ENCODE results near the gene PYURF.
"Not testable (repeated sequence)": the region's sequence is repeated elsewhere in the genome, so short reads cannot be mapped to it uniquely, and the experiment has no call there.

Gene PYURF

GRCh38 chr4:88523325-88524129, at the start of gene PYURF:
TSS of gene PYURF (minus strand) at chr4:88523776. CDS start at chr4:88523700, 76 bp downstream.
- peak within 1 kb of the TSS; percentile 94 for H3K9ac ChIP-seq (ENCODE audit: low read depth, low read length)
- H3K36me3 ChIP-seq (ENCODE audit: insufficient read depth, low read length): peaks cover 7% of the 10 kb centered on the region; the same call in 1 of the 2 replicates
- no peaks in the 10 kb centered on the region for H3K9me3 ChIP-seq (ENCODE audit: control insufficient read depth, insufficient read depth, low read length)
- H3K4me1 ChIP-seq (ENCODE audit: insufficient read depth, low read length): 0 out of 2 replicates have a peak, but pooled peaks cover 6% of the 10 kb centered on the region

- Histone ChIP-seq H3K36me3 (ENCODE audit: insufficient read depth, low read length) (no peaks in the 10 kb centered on the region), H3K9me3 (ENCODE audit: control insufficient read depth, insufficient read depth, low read length) (no peaks in the 10 kb centered on the region), H3K4me1 (ENCODE audit: insufficient read depth, low read length) (peaks cover 4% of the 10 kb centered on the region), H3K9ac (ENCODE audit: low read depth, low read length) (no peak overlapping the region)
Observed at GRCh38 chr4:88570001-88570400, 46.4 kb upstream of the PYURF start.

GRCh38 chr4:88567591-88567990, 44.0 kb upstream of the PYURF start:
- Histone ChIP-seq H3K9ac (ENCODE audit: low read depth, low read length) (no peak overlapping the region), H3K36me3 (ENCODE audit: insufficient read depth, low read length) (no peaks in the 10 kb centered on the region), H3K4me1 (ENCODE audit: insufficient read depth, low read length) (peaks cover 4% of the 10 kb centered on the region; the same call in 1 of the 2 replicates), H3K9me3 (ENCODE audit: control insufficient read depth, insufficient read depth, low read length) (no peaks in the 10 kb centered on the region; the same call in 1 of the 2 replicates)

- Histone ChIP-seq H3K4me1 (ENCODE audit: insufficient read depth, low read length) (no peaks in the 10 kb centered on the region; the same call in 1 of the 2 replicates), H3K9ac (ENCODE audit: low read depth, low read length) (no peak overlapping the region), H3K36me3 (ENCODE audit: insufficient read depth, low read length) (no peaks in the 10 kb centered on the region; the same call in 1 of the 2 replicates), H3K9me3 (ENCODE audit: control insufficient read depth, insufficient read depth, low read length) (no peaks in the 10 kb centered on the region)
Observed at GRCh38 chr4:88549815-88550214, 26.2 kb upstream of the PYURF start.

GRCh38 chr4:88539322-88540068, 15.9 kb upstream of the PYURF start:
- not testable (repeated sequence) for H3K36me3 ChIP-seq (ENCODE audit: insufficient read depth, low read length); H3K9ac ChIP-seq (ENCODE audit: low read depth, low read length); H3K9me3 ChIP-seq (ENCODE audit: control insufficient read depth, insufficient read depth, low read length)
- H3K4me1 ChIP-seq (ENCODE audit: insufficient read depth, low read length): peaks cover 16% of the 10 kb centered on the region

GRCh38 chr4:88537709-88538108, 14.1 kb upstream of the PYURF start:
- Histone ChIP-seq H3K9ac (ENCODE audit: low read depth, low read length) (no peak overlapping the region), H3K4me1 (ENCODE audit: insufficient read depth, low read length) (peaks cover 16% of the 10 kb centered on the region), H3K36me3 (ENCODE audit: insufficient read depth, low read length) (no peaks in the 10 kb centered on the region), H3K9me3 (ENCODE audit: control insufficient read depth, insufficient read depth, low read length) (no peaks in the 10 kb centered on the region)

GRCh38 chr4:88535090-88535755, 11.6 kb upstream of the PYURF start:
- no peaks in the 10 kb centered on the region for H3K36me3 ChIP-seq (ENCODE audit: insufficient read depth, low read length)
- H3K9me3 ChIP-seq (ENCODE audit: control insufficient read depth, insufficient read depth, low read length): no peaks in the 10 kb centered on the region
- no peak overlapping the region for H3K9ac ChIP-seq (ENCODE audit: low read depth, low read length)
- peaks cover 16% of the 10 kb centered on the region for H3K4me1 ChIP-seq (ENCODE audit: insufficient read depth, low read length)

- H3K4me1 ChIP-seq (ENCODE audit: insufficient read depth, low read length): peaks cover 16% of the 10 kb centered on the region
- no peaks in the 10 kb centered on the region for H3K36me3 ChIP-seq (ENCODE audit: insufficient read depth, low read length)
- peak overlapping the region; percentile 41 for H3K9ac ChIP-seq (ENCODE audit: low read depth, low read length)
- H3K9me3 ChIP-seq (ENCODE audit: control insufficient read depth, insufficient read depth, low read length): no peaks in the 10 kb centered on the region
Observed at GRCh38 chr4:88533937-88534750, 10.6 kb upstream of the PYURF start.

GRCh38 chr4:88533088-88533790, 9.7 kb upstream of the PYURF start:
- peaks cover 16% of the 10 kb centered on the region for H3K4me1 ChIP-seq (ENCODE audit: insufficient read depth, low read length)

GRCh38 chr4:88531549-88531948, 8.0 kb upstream of the PYURF start:
- Histone ChIP-seq H3K9ac (ENCODE audit: low read depth, low read length) (peak overlapping the region; percentile 41; the same call in 1 of the 2 replicates), H3K36me3 (ENCODE audit: insufficient read depth, low read length) (no peaks in the 10 kb centered on the region; the same call in 1 of the 2 replicates), H3K4me1 (ENCODE audit: insufficient read depth, low read length) (peaks cover 13% of the 10 kb centered on the region)

More at GRCh38 chr4:88533088-88533790, 9.7 kb upstream of the PYURF start:
- Histone ChIP-seq H3K36me3 (ENCODE audit: insufficient read depth, low read length) (no peaks in the 10 kb centered on the region), H3K9ac (ENCODE audit: low read depth, low read length) (peak overlapping the region; percentile 41), H3K9me3 (ENCODE audit: control insufficient read depth, insufficient read depth, low read length) (no peaks in the 10 kb centered on the region)

GRCh38 chr4:88528861-88529260, 5.3 kb upstream of the PYURF start:
- 0 out of 2 replicates have a peak, but pooled peaks cover 6% of the 10 kb centered on the region for H3K4me1 ChIP-seq (ENCODE audit: insufficient read depth, low read length)
- H3K9me3 ChIP-seq (ENCODE audit: control insufficient read depth, insufficient read depth, low read length): no peaks in the 10 kb centered on the region
- no peak overlapping the region for H3K9ac ChIP-seq (ENCODE audit: low read depth, low read length)
- no peaks in the 10 kb centered on the region; the same call in 1 of the 2 replicates for H3K36me3 ChIP-seq (ENCODE audit: insufficient read depth, low read length)

More at GRCh38 chr4:88531549-88531948, 8.0 kb upstream of the PYURF start:
- H3K9me3 ChIP-seq (ENCODE audit: control insufficient read depth, insufficient read depth, low read length): no peaks in the 10 kb centered on the region

- H3K36me3 ChIP-seq (ENCODE audit: insufficient read depth, low read length): no peaks in the 10 kb centered on the region; the same call in 1 of the 2 replicates
- H3K9ac ChIP-seq (ENCODE audit: low read depth, low read length): no peak overlapping the region
- H3K4me1 ChIP-seq (ENCODE audit: insufficient read depth, low read length): 0 out of 2 replicates have a peak, but pooled peaks cover 6% of the 10 kb centered on the region
- no peaks in the 10 kb centered on the region for H3K9me3 ChIP-seq (ENCODE audit: control insufficient read depth, insufficient read depth, low read length)
Observed at GRCh38 chr4:88527787-88528186, 4.2 kb upstream of the PYURF start.

GRCh38 chr4:88526221-88526815, 2.7 kb upstream of the PYURF start:
- Histone ChIP-seq H3K9me3 (ENCODE audit: control insufficient read depth, insufficient read depth, low read length) (no peaks in the 10 kb centered on the region), H3K4me1 (ENCODE audit: insufficient read depth, low read length) (0 out of 2 replicates have a peak, but pooled peaks cover 6% of the 10 kb centered on the region), H3K9ac (ENCODE audit: low read depth, low read length) (no peak overlapping the region), H3K36me3 (ENCODE audit: insufficient read depth, low read length) (peaks cover 5% of the 10 kb centered on the region; the same call in 1 of the 2 replicates)
